B cell (primary cell): Measurements from ENCODE around the gene C19orf12.

Experiments used
- EZH2 ChIP-seq: IDR thresholded peaks from 2 replicates; pipeline ENCODE4 v1.6.1; 2012; ENCODE audit warnings: borderline replicate concordance, low read depth, mild to moderate bottlenecking, moderate library complexity, low read length; ENCODE audit not compliant: insufficient read depth, poor library complexity, severe bottlenecking
- TF ChIP-seq, protein P1 (sequence below): fragments of 200-600 bp; IDR thresholded peaks from one replicate; pipeline ENCODE4 v1.8.0; 2022; ENCODE audit warnings: antibody characterized with exemption, mild to moderate bottlenecking

DNA sequence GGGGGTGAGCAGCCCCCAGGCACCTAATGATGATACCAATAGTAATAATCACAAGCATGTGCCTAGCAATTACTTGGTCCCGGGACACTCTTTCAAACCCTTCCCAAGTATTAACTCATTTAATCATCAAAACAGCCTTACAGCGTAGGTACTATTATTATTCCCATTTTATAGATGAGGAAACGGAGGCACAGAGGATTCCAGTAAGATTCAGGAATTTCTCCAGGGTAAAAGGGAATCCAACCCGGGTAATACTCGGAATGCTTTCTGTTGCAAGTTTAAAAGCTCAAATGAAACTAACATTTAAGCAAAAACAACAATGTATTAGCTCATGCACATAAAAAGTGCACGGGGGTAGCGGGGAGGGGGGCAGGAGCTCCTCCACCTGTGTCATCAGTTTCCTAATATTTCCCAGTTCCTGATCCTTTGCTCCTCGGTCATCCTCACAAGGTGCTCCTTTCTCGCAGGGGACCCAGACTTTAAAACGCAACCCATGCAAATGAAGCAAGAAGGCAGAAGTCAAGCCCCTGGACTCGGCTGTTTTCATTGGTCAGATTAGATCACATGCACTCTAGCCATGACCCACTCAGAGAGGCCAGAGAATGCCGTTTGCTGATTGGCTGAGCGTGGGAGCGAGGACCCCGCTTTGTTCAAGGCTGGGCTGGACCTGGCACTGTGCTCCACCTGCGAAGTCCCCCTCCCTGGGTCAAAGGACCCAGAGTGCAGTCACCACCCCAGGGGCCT lies 38.3 kb upstream of the C19orf12 start:
- no peak for TF ChIP-seq EZH2
- TF ChIP-seq, protein P1, sequence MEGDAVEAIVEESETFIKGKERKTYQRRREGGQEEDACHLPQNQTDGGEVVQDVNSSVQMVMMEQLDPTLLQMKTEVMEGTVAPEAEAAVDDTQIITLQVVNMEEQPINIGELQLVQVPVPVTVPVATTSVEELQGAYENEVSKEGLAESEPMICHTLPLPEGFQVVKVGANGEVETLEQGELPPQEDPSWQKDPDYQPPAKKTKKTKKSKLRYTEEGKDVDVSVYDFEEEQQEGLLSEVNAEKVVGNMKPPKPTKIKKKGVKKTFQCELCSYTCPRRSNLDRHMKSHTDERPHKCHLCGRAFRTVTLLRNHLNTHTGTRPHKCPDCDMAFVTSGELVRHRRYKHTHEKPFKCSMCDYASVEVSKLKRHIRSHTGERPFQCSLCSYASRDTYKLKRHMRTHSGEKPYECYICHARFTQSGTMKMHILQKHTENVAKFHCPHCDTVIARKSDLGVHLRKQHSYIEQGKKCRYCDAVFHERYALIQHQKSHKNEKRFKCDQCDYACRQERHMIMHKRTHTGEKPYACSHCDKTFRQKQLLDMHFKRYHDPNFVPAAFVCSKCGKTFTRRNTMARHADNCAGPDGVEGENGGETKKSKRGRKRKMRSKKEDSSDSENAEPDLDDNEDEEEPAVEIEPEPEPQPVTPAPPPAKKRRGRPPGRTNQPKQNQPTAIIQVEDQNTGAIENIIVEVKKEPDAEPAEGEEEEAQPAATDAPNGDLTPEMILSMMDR: no peak
